BLaER1 treated with 17β-estradiol and CSF1 and Interleukin-3, amounts not matched to agents 10 nM and 100 nM (cell line): ENCODE data around the gene LRRC51.

Source experiments
- H3K27ac ChIP-seq, 11 experiments: shearing (Covaris generic); formaldehyde crosslinking; 2 replicates each; pipeline ENCODE4 v1.8.1; 2022
- H3K27me3 ChIP-seq, 11 experiments: shearing (Covaris generic); formaldehyde crosslinking; 2 replicates each; pipeline ENCODE4 v1.8.1; 2022
- H3K36me3 ChIP-seq, 11 experiments: shearing (Covaris generic); formaldehyde crosslinking; 2 replicates each; pipeline ENCODE4 v1.8.1; 2022
- H3K4me1 ChIP-seq, 10 experiments: shearing (Covaris generic); formaldehyde crosslinking; 2 replicates each; pipeline ENCODE4 v1.8.1; 2022
- H3K4me2 ChIP-seq, 11 experiments: shearing (Covaris generic); formaldehyde crosslinking; 2 replicates each; pipeline ENCODE4 v1.8.1; 2022
- H3K4me3 ChIP-seq, 10 experiments: shearing (Covaris generic); formaldehyde crosslinking; 2 replicates each; pipeline ENCODE4 v1.8.1; 2022
- H3K9ac ChIP-seq, 11 experiments: shearing (Covaris generic); formaldehyde crosslinking; 2 replicates each; pipeline ENCODE4 v1.8.1; 2022
- H3K9me3 ChIP-seq, 11 experiments: shearing (Covaris generic); formaldehyde crosslinking; replicated peaks in 1 of 11; 2 replicates each; pipeline ENCODE4 v1.8.1; 2022
- H4K20me1 ChIP-seq, 11 experiments: shearing (Covaris generic); formaldehyde crosslinking; 2 replicates each; pipeline ENCODE4 v1.8.1; 2022
- Cebpa-rat ChIP-seq, 11 experiments: shearing (Covaris generic); IDR thresholded peaks; 2 replicates each; pipeline ENCODE4 v1.8.1; 2022

The LRRC51 gene

DNA sequence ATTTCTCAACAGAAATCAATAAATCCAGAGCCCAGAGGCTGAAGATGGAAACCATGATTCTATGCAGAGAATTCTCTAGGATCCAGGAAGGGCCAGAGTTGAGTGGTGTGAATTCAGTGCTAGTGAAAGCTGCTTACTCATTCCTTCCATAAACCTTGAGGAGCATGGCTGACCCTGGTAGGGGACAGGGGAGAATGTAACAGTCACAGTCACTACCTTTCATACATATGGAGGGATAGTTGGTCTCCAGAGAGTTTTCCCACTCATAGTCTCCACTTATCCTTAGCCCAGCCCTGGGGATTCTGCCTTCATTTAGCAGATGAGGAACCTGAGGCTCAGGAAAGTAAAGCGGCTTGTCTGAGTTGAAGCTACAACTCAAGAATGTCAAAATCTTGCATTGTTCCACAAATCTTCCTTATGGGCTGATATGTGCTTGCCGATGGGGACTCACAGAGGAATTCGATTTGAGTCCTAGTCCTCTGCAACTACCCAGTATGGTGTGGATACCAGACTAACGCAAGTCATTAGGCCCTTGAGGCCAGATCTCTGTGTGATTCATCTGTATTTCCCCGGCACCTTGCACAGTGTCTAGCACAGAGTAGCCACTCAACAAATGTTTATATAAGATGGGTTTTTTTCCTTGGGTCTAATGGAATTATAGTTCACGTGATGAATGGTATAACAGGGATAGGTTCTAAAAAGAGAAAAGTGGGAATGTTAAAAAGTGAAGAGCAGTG, 35.5 kb downstream of the LRRC51 start:
- H3K4me3 ChIP-seq, result no peak overlapping the region
- H4K20me1 ChIP-seq, result no peaks in the 10 kb centered on the region
- no peaks in the 10 kb centered on the region for H3K27me3 ChIP-seq
- no peak for TF ChIP-seq Cebpa-rat (IDR thresholded peaks at IDR 0.05)
- H3K36me3 ChIP-seq, result peaks cover 0 to under 1% (median 0%) of the 10 kb centered on the region in 11 experiments; a peak in 1 of 22 replicates
- no peak overlapping the region for H3K27ac ChIP-seq
- peaks cover 13 to 15% (median 15%) of the 10 kb centered on the region in 10 experiments for H3K4me1 ChIP-seq
- H3K9me3 ChIP-seq, result no peaks in the 10 kb centered on the region
- H3K9ac ChIP-seq, result no peak overlapping the region
- H3K4me2 ChIP-seq, result no peak overlapping the region

DNA sequence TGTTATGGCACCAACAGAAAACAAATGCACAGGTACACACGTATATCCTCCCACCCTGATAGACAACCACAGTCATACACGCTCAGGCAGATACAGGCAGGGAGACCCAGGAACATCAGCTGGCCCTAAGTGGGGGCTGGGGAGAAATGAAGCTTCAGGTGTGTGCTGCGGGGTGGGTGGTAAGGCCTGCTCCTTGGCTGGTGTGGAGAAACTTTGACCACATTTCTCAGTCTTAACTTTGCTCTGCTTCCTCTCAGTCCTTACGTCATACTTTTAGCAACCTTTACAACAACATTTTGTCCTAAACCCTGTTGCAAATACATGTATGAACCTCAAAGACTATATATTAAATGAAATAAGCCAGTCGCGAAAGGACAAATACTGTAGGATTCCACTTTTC, 38.5 kb downstream of the LRRC51 start:
- Histone ChIP-seq H3K27me3 (no peaks in the 10 kb centered on the region; a peak in 1 of 22 replicates), H3K9me3 (peaks cover 5 to 13% (median 7%) of the 10 kb centered on the region in 11 experiments), H3K4me1 (no peaks in the 10 kb centered on the region), H3K4me2 (no peak overlapping the region), H3K36me3 (no peaks in the 10 kb centered on the region), H3K4me3 (no peak overlapping the region), H3K27ac (no peak overlapping the region), H3K9ac (no peak overlapping the region), H4K20me1 (no peaks in the 10 kb centered on the region)
- TF ChIP-seq Cebpa-rat (IDR thresholded peaks at IDR 0.05), result no peak

DNA sequence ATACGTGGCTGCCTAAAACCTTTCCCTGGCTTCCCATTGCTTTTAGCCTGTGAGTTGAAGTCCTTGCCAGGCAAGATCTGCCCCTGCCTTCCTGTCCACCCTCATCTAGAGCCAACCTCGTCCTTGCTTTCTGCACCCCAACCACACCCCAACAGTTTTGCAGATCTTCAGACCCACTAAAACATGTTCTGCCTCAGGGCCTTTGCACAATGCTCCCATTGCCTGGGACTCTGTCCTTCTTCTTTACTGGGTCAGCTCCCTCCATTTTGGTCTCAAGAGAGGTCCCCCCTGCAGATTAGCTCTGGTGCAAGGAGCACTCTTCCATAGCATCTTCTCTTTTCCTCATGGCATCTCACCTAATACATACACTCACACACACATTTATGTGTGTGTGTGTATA, 40.3 kb downstream of the LRRC51 start:
- no peak overlapping the region for H3K9ac ChIP-seq
- TF ChIP-seq Cebpa-rat (IDR thresholded peaks at IDR 0.05), result no peak
- H3K27me3 ChIP-seq, result no peaks in the 10 kb centered on the region; a peak in 1 of 22 replicates

DNA sequence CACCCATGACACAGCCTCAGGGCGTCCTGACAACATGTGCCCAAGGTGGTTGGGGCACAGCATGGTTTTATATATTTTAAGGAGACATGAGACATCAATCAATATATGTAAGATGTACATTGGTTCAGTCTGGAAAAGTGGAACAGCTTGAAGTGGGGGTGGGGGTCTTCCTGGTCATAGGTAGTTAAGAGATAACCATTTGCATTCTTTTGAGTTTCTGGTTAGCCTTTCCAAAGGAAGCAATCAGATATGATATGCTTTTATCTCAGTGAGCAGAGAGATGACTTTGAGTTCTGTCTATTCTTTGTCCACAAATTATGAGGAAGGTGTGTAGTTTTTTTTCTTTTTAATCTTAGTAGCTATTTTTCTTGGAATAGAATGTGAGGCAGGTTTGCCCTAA, 42.0 kb downstream of the LRRC51 start:
- no peak for TF ChIP-seq Cebpa-rat (IDR thresholded peaks at IDR 0.05)
- no peak overlapping the region for H3K4me2 ChIP-seq
- no peak overlapping the region for H3K9ac ChIP-seq
- H3K27me3 ChIP-seq, result no peaks in the 10 kb centered on the region; a peak in 1 of 22 replicates
- H4K20me1 ChIP-seq, result no peaks in the 10 kb centered on the region
- H3K4me3 ChIP-seq, result no peak overlapping the region
- no peaks in the 10 kb centered on the region for H3K36me3 ChIP-seq
- no peak overlapping the region for H3K27ac ChIP-seq
- peaks cover 39 to 47% (median 41%) of the 10 kb centered on the region in 11 experiments for H3K9me3 ChIP-seq
- H3K4me1 ChIP-seq, result no peaks in the 10 kb centered on the region

More for the DNA sequence above, 40.3 kb downstream of the LRRC51 start:
- Histone ChIP-seq H3K9me3 (peaks cover 23 to 31% (median 25%) of the 10 kb centered on the region in 11 experiments), H3K27ac (no peak overlapping the region), H3K4me3 (no peak overlapping the region), H3K4me2 (no peak overlapping the region), H3K36me3 (no peaks in the 10 kb centered on the region), H4K20me1 (no peaks in the 10 kb centered on the region), H3K4me1 (no peaks in the 10 kb centered on the region)

DNA sequence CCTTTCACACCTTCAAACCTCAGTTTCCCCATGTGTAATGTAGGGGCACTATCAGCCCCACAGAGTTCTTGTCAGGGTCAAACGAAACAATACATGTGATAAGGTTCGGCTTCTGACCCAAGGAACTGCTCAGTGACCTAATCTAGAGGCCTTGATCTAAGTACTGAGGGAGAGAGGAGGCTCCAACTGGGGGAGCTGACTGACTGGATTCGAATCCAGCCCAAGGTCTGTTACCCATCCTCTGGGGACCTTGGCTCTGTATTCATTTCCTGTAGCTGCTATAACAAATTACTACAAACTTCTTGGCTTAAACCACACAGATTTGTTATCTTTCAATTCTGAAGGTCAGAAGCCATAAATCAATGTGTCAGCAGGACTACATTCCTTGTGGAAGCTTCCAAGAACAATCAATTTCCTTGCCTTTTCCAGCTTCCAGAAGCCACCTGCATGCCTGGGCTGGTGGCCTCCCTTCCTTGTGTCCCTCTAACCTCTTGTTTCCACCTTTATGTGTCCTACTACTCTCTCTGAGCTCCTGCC, 42.5 kb downstream of the LRRC51 start:
- Histone ChIP-seq H3K9me3 (peaks cover 45 to 53% (median 47%) of the 10 kb centered on the region in 11 experiments), H3K36me3 (no peaks in the 10 kb centered on the region), H3K4me3 (no peak overlapping the region), H3K4me2 (no peak overlapping the region), H3K27me3 (no peaks in the 10 kb centered on the region; a peak in 1 of 22 replicates), H3K4me1 (no peaks in the 10 kb centered on the region), H3K9ac (no peak overlapping the region), H3K27ac (no peak overlapping the region), H4K20me1 (no peaks in the 10 kb centered on the region)
- TF ChIP-seq Cebpa-rat (IDR thresholded peaks at IDR 0.05), result no peak

DNA sequence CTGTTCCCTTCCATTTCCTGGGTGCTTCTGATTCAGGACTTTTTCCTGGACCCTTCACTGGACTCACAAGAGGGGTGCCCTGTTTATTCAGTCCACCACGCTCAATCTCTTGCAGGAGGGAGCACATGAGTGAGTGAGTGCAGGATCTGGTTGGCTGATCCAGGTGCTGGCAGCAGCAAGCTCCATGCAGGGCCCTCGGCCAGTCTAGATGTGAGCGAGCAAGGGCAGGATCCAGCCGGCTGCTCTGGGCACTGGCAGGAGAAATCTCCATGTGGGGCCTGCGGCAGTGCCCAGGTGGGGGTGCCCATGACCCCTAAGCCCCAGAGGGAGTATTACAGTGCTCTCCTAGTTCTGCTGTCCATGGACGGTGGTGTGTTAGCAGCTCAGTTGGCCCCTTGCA, 43.4 kb downstream of the LRRC51 start:
- TF ChIP-seq Cebpa-rat (IDR thresholded peaks at IDR 0.05), result no peak
- Histone ChIP-seq H4K20me1 (no peaks in the 10 kb centered on the region), H3K4me3 (no peak overlapping the region), H3K27ac (no peak overlapping the region), H3K27me3 (no peaks in the 10 kb centered on the region; a peak in 1 of 22 replicates), H3K36me3 (no peaks in the 10 kb centered on the region), H3K9ac (no peak overlapping the region), H3K9me3 (peaks cover 54 to 62% (median 56%) of the 10 kb centered on the region in 11 experiments), H3K4me2 (no peak overlapping the region), H3K4me1 (no peaks in the 10 kb centered on the region)

DNA sequence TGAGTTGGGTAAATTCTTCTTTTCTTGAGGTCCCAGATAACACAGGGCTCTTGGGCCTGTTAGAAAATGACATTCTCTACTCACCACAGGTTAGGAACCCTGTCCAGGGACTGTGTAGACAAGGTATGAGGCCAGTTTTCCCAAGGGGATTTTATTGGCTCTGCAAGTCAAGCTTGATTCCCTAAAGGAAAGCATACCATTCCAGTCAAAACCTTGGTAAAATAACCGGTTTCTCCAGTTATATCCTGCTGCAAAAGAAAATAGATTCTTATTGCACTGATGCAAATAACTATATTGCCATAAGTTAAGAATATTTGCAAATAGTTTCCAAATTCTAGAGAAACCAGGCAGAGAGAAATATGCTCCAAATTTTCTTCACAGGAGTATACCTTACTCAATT, 45.3 kb downstream of the LRRC51 start:
- H3K4me2 ChIP-seq, result no peak overlapping the region
- no peak for TF ChIP-seq Cebpa-rat (IDR thresholded peaks at IDR 0.05)
- no peak overlapping the region for H3K9ac ChIP-seq
- H3K4me3 ChIP-seq, result no peak overlapping the region
- H3K27me3 ChIP-seq, result no peaks in the 10 kb centered on the region; a peak in 1 of 22 replicates
- no peaks in the 10 kb centered on the region for H3K36me3 ChIP-seq
- H3K27ac ChIP-seq, result no peak overlapping the region
- H3K9me3 ChIP-seq, result peaks cover 61 to 77% (median 67%) of the 10 kb centered on the region in 11 experiments
- H4K20me1 ChIP-seq, result no peaks in the 10 kb centered on the region
- no peaks in the 10 kb centered on the region for H3K4me1 ChIP-seq

DNA sequence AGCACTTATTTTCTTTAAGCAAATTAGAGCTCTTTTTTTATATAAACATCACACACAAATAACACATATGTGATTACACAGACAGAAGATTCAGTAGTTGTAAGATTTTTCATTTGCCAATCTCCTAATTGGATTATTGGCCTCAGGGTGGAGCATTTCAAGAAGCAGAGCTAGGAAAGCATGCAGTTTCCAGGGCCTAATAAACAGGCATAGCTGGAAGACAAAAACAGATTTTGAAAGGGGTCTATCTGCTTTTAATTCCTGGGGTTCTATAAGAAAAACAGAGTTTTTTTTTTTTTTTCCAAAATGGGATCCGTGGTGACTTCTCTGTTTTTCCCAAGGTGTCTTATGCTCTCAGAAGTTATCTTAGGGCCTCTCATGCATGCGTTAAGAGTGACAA, 47.3 kb downstream of the LRRC51 start:
- Histone ChIP-seq H3K27ac (no peak overlapping the region), H4K20me1 (no peaks in the 10 kb centered on the region), H3K4me2 (no peak overlapping the region), H3K4me1 (peaks cover 0 to 14% (median under 1%) of the 10 kb centered on the region in 10 experiments; a peak in 10 of 20 replicates), H3K9ac (no peak overlapping the region), H3K36me3 (no peaks in the 10 kb centered on the region), H3K4me3 (no peak overlapping the region; a peak in 1 of 20 replicates), H3K27me3 (no peaks in the 10 kb centered on the region), H3K9me3 (peaks cover 61 to 79% (median 67%) of the 10 kb centered on the region in 11 experiments)
- TF ChIP-seq Cebpa-rat (IDR thresholded peaks at IDR 0.05), result no peak

DNA sequence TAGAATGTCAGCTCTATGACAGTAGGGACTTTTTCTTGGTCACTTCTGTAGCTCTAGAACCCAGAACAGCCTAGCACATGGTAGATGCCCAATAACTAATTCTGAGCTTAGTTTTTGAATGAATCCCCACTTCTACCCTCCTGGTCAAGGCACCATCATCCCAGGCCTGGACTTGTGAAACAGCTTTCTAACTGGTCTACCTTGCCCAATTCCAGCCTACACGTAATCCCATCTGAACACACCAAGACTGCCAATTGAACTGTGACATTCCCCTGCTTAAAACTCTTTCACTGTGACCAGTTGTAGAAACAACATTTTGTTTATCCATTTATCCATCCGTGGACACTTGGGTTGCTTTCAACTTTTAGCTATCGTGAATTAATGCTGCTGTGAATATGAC, 48.7 kb downstream of the LRRC51 start:
- Histone ChIP-seq H3K27ac (no peak overlapping the region), H3K36me3 (no peaks in the 10 kb centered on the region), H3K9me3 (peaks cover 53 to 66% (median 59%) of the 10 kb centered on the region in 11 experiments), H3K4me1 (peaks cover 0 to 27% (median 3%) of the 10 kb centered on the region in 10 experiments; a peak in 10 of 20 replicates), H3K9ac (no peak overlapping the region), H3K27me3 (no peaks in the 10 kb centered on the region), H4K20me1 (no peaks in the 10 kb centered on the region), H3K4me3 (no peak overlapping the region), H3K4me2 (no peak overlapping the region)
- TF ChIP-seq Cebpa-rat (IDR thresholded peaks at IDR 0.05), result no peak
